Erythroblast (primary cell): ENCODE measurements around the gene DOC2B.
"Not testable (repeated sequence)": the region's sequence is repeated elsewhere in the genome, so short reads cannot be mapped to it uniquely, and the experiment has no call there.

ENCODE experiments used
- GATA1 ChIP-seq: IDR thresholded peaks from 2 replicates; pipeline ENCODE4 v1.6.1; 2011; ENCODE audit warnings: low read depth, mild to moderate bottlenecking, control low read depth, low read length, moderate library complexity
- POLR2A ChIP-seq: IDR thresholded peaks from 2 replicates; pipeline ENCODE4 v1.6.1; 2011; ENCODE audit warnings: mild to moderate bottlenecking, low read length

GRCh38 chr17:135895-136294 lies 45.6 kb downstream of the DOC2B start:
- TF ChIP-seq POLR2A, GATA1: not testable (repeated sequence)
